Esophagus (tissue), 2 donors: Measurements from ENCODE around the gene SYNE3. TPM values are rescaled to one million over a fixed set of nuclear protein-coding genes. Genes with fewer than 3 reads are reported as not detected.
A peak's percentile ranks its signal among the peaks of the same experiment; 100 is the strongest.

Experiments used
- H3K27ac ChIP-seq, 2 donors: one replicate each; pipeline ENCODE4 v1.5.1; 2013; ENCODE audit warnings: low read depth in 2 of 2, mild to moderate bottlenecking in 2 of 2, inconsistent platforms in 1 of 2, low read length in 1 of 2, moderate library complexity in 1 of 2
- H3K27me3 ChIP-seq, 2 donors: one replicate each; pipeline ENCODE4 v1.6.1; 2013; ENCODE audit warnings: low read length in 2 of 2, control low read depth in 1 of 2, mild to moderate bottlenecking in 1 of 2; ENCODE audit not compliant: insufficient read depth in 2 of 2, control insufficient read depth in 1 of 2
- H3K36me3 ChIP-seq, 2 donors: one replicate each; pipeline ENCODE4 v1.6.1; 2013; ENCODE audit warnings: low read length in 1 of 2; ENCODE audit not compliant: control insufficient read depth in 2 of 2, insufficient read depth in 2 of 2
- H3K4me1 ChIP-seq, 2 donors: one replicate each; pipeline ENCODE4 v1.6.1; 2013; ENCODE audit warnings: low read length in 1 of 2; ENCODE audit not compliant: control insufficient read depth in 2 of 2, insufficient read depth in 2 of 2
- H3K4me3 ChIP-seq, 2 donors: one replicate each; pipeline ENCODE4 v1.5.1; 2013; ENCODE audit warnings: low read length in 2 of 2, mild to moderate bottlenecking in 2 of 2, low read depth in 1 of 2, moderate library complexity in 1 of 2
- H3K9me3 ChIP-seq, 2 donors: one replicate each; pipeline ENCODE4 v1.6.1; 2013; ENCODE audit warnings: mild to moderate bottlenecking in 2 of 2, low read depth in 1 of 2, low read length in 1 of 2, moderate library complexity in 1 of 2; ENCODE audit not compliant: control insufficient read depth in 2 of 2, insufficient read depth in 1 of 2
- WGBS, 2 donors: extraction: QIAGEN DNeasy Blood & Tissue Kit; methylation state at CpG; one replicate each; pipeline ENCODE4 v1.1.7; 2013; 5-methylcytosine and 5-hydroxymethylcytosine counted together
- polyA plus RNA-seq, 2 donors: library from polyadenylated mRNA; stranded (reverse); fragments of 200-250 nt; gene quantifications; one replicate each; pipeline ENCODE4 v1.2.3, GENCODE V29; 2013
- donor health status: healthy with polysubstance abuse.
- donor health status: Bipolar disorder and iron deficiency.

The SYNE3 gene
- polyA plus RNA-seq, 2 donors: 0.48 to 0.73 TPM

DNA sequence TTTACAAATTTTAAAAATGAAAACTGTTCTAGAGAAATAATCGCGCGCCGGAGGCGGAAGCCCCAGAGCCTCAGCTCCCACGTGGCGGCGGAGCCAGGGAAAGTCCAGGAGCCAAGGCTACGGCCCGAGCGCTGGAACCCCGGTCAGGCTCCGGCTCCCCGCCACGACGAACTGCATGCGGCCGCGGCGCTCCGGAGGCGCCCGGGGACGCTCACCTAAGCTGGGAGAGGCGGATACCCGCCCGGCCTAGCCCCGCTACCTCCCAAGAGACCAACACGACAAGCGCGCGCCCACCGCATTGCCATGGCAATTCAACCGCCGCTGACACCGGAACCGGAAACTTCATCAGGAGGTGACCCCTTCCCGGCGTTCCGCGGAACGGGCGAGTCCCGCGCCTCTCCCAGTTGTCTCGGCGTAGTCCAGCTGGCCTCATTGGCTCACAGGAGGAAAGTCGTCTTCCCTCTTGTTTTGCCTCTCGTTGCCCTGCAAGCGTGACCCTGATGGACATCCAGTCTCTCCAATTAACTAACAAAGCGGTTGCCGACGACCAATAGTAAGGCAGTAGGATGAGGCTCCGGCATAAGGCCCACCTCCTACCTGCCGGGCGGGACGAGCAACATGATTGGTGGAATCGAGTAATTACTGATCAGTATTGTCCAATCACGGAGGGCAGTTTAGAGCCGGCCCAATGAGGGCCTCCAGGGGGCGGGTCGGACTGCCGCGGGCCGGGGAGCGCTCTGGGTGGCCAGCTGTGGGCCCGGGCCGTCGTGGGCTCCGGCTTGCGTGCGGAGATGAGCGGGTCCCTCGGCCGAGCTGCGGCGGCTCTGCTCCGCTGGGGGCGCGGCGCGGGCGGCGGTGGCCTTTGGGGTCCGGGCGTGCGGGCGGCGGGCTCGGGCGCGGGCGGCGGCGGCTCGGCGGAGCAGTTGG, 18.1 kb upstream of the SYNE3 start, which contains the start of gene GLRX5:
GLRX5 (plus strand) TSS at position 752 of the 927 bp plus-strand sequence; CDS start at position 792, 40 bp downstream.
- peaks cover 0 to 16% of the 10 kb centered on the region in 2 donors for H3K4me1 ChIP-seq
- H3K27me3 ChIP-seq: no peaks in the 10 kb centered on the region
- peak within 1 kb of the TSS; percentile 91 to 97 for H3K27ac ChIP-seq
- H3K4me3 ChIP-seq: peak within 1 kb of the TSS; percentile 93 to 95
- no peaks in the 10 kb centered on the region for H3K9me3 ChIP-seq
- 0% methylated on average over 95 to 97 of the region's 97 CpGs for WGBS, 2 donors
- no peaks in the 10 kb centered on the region for H3K36me3 ChIP-seq

- 1% methylated on average over 18 of the region's 18 CpGs for WGBS, 2 donors
- peak overlapping the region; percentile 93 to 95 for H3K4me3 ChIP-seq
- H3K27me3 ChIP-seq: no peaks in the 10 kb centered on the region
- peaks cover 0 to 16% of the 10 kb centered on the region in 2 donors for H3K4me1 ChIP-seq
- H3K9me3 ChIP-seq: no peaks in the 10 kb centered on the region
- H3K36me3 ChIP-seq: no peaks in the 10 kb centered on the region
- peak overlapping the region; percentile 26 to 91 for H3K27ac ChIP-seq
These were observed 17.4 kb upstream of the SYNE3 start for GRCh38 chr14:95533822-95534221.

DNA sequence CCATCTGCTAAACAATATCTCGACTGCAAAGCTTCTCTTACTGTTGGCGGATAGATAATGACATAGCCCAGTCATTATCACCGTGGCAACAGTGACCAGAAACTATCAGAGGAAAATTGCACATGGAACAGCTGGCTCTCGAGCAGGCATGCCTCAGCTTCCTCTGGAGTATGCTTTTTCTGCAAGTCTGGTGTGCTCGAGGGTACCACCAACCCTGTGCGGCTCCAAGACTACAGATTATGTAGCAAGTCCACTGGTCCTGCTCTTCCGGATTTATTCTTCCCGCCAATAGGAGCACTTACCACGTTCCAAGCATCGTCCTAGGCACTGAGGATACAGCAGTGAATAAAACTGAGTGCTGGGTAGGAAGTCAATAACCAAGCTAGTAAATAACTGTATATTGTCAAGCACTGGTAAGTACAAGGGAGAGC, 17.0 kb upstream of the SYNE3 start:
- Histone ChIP-seq H3K4me1 (peaks cover 0 to 16% of the 10 kb centered on the region in 2 donors), H3K27me3 (no peaks in the 10 kb centered on the region), H3K27ac (no peak overlapping the region), H3K4me3 (peak overlapping the region; percentile 93 to 95), H3K9me3 (no peaks in the 10 kb centered on the region), H3K36me3 (no peaks in the 10 kb centered on the region)
- 3% methylated on average over 10 of the region's 10 CpGs for WGBS, 2 donors

DNA sequence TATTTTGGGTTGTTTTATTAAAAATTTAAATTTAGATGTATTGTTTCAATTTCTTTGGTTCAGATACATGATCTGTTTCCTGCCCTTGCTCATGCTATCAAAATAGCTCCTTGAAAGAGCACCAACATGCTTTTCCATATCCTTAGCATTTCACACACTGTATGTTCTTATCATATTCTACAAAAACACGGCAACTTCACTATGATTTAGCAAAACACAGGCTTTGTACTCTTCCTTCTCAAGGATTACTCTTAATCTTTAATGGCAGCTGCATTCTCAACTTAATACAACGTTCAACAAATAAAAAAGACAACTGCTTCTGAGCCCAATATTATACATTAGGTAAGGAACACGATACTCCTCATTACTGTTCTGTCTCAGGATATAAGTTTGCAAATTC, 15.5 kb upstream of the SYNE3 start:
- Histone ChIP-seq H3K27ac (no peak overlapping the region), H3K4me3 (no peak overlapping the region)

GRCh38 chr14:95531473-95531872, 15.0 kb upstream of the SYNE3 start:
- Histone ChIP-seq H3K4me1 (peaks cover 0 to 12% of the 10 kb centered on the region in 2 donors), H3K27ac (no peak overlapping the region), H3K9me3 (no peaks in the 10 kb centered on the region), H3K4me3 (no peak overlapping the region), H3K36me3 (no peaks in the 10 kb centered on the region), H3K27me3 (no peaks in the 10 kb centered on the region)
- 29 to 35% methylated on average over 3 of the region's 3 CpGs for WGBS, 2 donors

More for the DNA sequence above, 15.5 kb upstream of the SYNE3 start:
- Histone ChIP-seq H3K27me3 (no peaks in the 10 kb centered on the region), H3K4me1 (peaks cover 0 to 12% of the 10 kb centered on the region in 2 donors), H3K9me3 (no peaks in the 10 kb centered on the region), H3K36me3 (no peaks in the 10 kb centered on the region)
- 32 to 36% methylated on average over 3 of the region's 3 CpGs for WGBS, 2 donors

DNA sequence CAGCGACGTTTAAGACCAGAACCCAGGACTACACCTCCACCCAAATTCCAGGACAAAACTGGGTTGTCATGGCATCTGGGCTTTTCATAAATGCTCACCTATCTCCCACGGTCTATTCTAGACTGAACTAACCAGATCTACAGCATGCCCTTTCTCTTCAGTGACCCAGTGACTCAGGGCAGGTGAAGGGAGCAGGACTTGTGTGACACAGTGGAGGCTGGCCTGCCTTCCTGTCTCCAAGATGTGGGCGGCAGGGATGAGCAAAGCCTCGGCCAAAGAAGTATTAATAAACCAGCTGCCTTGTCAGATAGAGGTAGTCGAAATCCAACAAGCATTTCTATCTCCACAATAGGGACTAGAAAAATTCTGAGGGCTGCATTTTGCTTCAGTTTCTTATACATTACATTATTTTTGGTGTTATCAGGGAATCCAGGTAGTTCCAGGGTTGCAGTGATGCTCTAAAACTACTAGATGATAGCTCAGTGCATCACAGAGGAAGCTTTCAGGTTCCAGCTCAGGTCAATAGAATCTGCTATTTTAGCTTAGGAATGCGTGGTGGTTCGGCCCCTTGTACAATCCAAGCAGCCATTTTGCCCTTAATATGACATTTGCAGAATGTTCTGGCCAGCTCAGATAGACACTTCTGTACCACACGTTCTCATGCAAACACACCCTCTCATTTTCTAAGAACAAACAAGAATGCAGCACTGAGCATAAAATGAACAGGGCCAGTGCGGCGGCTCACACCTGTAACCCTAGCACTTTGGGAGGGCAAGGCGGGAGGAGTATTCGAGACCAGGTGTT, 14.2 kb upstream of the SYNE3 start:
- WGBS, 2 donors: 69 to 71% methylated on average over 13 of the region's 13 CpGs
- peaks cover 0 to 7% of the 10 kb centered on the region in 2 donors for H3K4me1 ChIP-seq
- no peaks in the 10 kb centered on the region for H3K27me3 ChIP-seq
- no peak overlapping the region for H3K4me3 ChIP-seq
- H3K9me3 ChIP-seq: no peaks in the 10 kb centered on the region
- H3K36me3 ChIP-seq: no peaks in the 10 kb centered on the region
- no peak overlapping the region for H3K27ac ChIP-seq

- Histone ChIP-seq H3K27me3 (no peaks in the 10 kb centered on the region), H3K4me1 (peaks cover 0 to 6% of the 10 kb centered on the region in 2 donors), H3K27ac (no peak overlapping the region), H3K4me3 (no peak overlapping the region), H3K36me3 (no peaks in the 10 kb centered on the region), H3K9me3 (no peaks in the 10 kb centered on the region)
- WGBS, 2 donors: 85 to 91% methylated on average over 7 of the region's 7 CpGs
These were observed 12.8 kb upstream of the SYNE3 start for GRCh38 chr14:95529216-95529615.

DNA sequence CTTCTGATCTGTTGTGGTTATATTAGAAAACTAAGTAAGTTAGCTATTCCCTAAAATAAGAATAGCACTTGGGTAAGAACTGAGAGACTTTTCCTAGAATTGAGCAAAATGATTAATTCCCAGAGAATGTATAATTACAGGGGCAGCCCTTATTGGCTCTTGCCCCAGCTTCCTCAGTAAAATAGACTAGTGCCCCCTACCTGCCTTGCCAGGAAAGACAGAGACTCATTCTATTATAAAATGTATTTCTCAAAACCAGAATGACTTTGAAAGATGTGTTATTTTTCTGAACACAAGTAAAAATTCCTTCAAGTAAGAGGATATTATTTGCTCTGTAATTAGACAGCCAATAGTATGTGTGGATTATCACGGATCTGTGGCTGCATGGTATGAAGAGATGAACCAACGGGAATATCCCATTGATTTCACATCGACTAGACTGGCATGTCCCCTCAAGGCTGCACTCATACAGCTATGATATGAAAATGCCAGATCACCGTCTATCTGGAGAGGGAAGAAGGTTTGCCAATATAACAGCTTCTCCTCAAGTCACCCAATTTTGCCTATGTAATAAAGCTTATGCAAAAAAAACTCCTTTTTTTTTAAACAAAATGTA, 11.0 kb upstream of the SYNE3 start:
- H3K4me3 ChIP-seq: no peak overlapping the region
- H3K27me3 ChIP-seq: no peaks in the 10 kb centered on the region
- peaks cover 0 to 7% of the 10 kb centered on the region in 2 donors for H3K4me1 ChIP-seq
- WGBS, 2 donors: 55 to 60% methylated on average over 4 of the region's 4 CpGs
- H3K27ac ChIP-seq: no peak overlapping the region
- no peaks in the 10 kb centered on the region for H3K36me3 ChIP-seq
- H3K9me3 ChIP-seq: no peaks in the 10 kb centered on the region
